Measurements from ENCODE around the gene ACKR3. TPM values are rescaled to one million over a fixed set of nuclear protein-coding genes. Genes with fewer than 3 reads are reported as not detected.

The ACKR3 gene
- polyA plus RNA-seq, 1 experiment, result 6.6 TPM

GRCh38 chr2:236593531-236593930 is 23.9 kb downstream of the ACKR3 start:
- Histone ChIP-seq H3K4me3 (ENCODE audit: low read depth, low read length) (no peak overlapping the region), H3K36me3 (ENCODE audit: control insufficient read depth, insufficient read depth, low read length) (no peaks in the 10 kb centered on the region), H3K27me3 (ENCODE audit: control insufficient read depth, insufficient read depth, low read length) (no peaks in the 10 kb centered on the region)
- DNase-seq (ENCODE audit: low read depth), result no peak
- ChIA-PET POLR2A (no interaction called here), CTCF (no interaction called here)
- TF ChIP-seq, protein P1, sequence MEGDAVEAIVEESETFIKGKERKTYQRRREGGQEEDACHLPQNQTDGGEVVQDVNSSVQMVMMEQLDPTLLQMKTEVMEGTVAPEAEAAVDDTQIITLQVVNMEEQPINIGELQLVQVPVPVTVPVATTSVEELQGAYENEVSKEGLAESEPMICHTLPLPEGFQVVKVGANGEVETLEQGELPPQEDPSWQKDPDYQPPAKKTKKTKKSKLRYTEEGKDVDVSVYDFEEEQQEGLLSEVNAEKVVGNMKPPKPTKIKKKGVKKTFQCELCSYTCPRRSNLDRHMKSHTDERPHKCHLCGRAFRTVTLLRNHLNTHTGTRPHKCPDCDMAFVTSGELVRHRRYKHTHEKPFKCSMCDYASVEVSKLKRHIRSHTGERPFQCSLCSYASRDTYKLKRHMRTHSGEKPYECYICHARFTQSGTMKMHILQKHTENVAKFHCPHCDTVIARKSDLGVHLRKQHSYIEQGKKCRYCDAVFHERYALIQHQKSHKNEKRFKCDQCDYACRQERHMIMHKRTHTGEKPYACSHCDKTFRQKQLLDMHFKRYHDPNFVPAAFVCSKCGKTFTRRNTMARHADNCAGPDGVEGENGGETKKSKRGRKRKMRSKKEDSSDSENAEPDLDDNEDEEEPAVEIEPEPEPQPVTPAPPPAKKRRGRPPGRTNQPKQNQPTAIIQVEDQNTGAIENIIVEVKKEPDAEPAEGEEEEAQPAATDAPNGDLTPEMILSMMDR (IDR thresholded peaks at IDR 0.05; ENCODE audit: insufficient read depth, low read depth, low read length), result no peak

GRCh38 chr2:236593956-236594355 is 24.3 kb downstream of the ACKR3 start:
- POLR2A ChIA-PET, result no interaction called here
- H3K4me3 ChIP-seq (ENCODE audit: low read depth, low read length), result no peak overlapping the region
- H3K36me3 ChIP-seq (ENCODE audit: control insufficient read depth, insufficient read depth, low read length), result no peaks in the 10 kb centered on the region
- no peaks in the 10 kb centered on the region for H3K27me3 ChIP-seq (ENCODE audit: control insufficient read depth, insufficient read depth, low read length)
- CTCF ChIA-PET, result no interaction called here
- DNase-seq (ENCODE audit: low read depth), result no peak
- TF ChIP-seq, protein P1 (IDR thresholded peaks at IDR 0.05; ENCODE audit: insufficient read depth, low read depth, low read length), result no peak

- CTCF ChIA-PET, result interaction anchor here (0.6 to 1.1 kb wide), 5 partner anchors 9 to 102 kb away, joined by 3 to 4 read pairs (median 3); partner anchors contain the start of gene ACKR3
- TF ChIP-seq, protein P1 (IDR thresholded peaks at IDR 0.05; ENCODE audit: insufficient read depth, low read depth, low read length), result no peak
- POLR2A ChIA-PET, result no interaction called here
Measured at GRCh38 chr2:236597629-236598028, 28.0 kb downstream of the ACKR3 start.

DNA sequence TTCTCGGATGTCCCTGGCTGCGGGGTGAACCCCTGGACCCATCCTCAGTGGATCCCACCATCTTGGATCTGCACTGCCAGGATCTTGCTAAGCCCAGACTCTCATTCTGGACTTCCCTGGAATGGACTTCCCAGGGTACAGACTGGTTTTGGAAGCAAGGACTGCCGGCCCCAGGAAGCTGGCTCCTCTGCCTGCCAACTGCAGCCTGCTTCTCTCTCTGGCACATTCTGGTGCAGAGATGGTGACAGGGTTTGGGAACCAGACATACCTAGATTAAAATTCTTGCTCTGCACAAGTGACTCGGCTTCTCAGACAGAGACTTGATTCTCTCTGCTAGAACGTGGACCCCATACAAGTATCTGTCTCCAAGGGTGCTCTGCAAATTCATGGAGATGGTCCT is 29.4 kb downstream of the ACKR3 start:
- peaks cover 1% of the 10 kb centered on the region for H3K27me3 ChIP-seq (ENCODE audit: control insufficient read depth, insufficient read depth, low read length)
- DNase-seq (ENCODE audit: low read depth), result no peak
- H3K36me3 ChIP-seq (ENCODE audit: control insufficient read depth, insufficient read depth, low read length), result no peaks in the 10 kb centered on the region
- TF ChIP-seq, protein P1 (IDR thresholded peaks at IDR 0.05; ENCODE audit: insufficient read depth, low read depth, low read length), result no peak
- H3K4me3 ChIP-seq (ENCODE audit: low read depth, low read length), result no peak overlapping the region
- ChIA-PET CTCF (no interaction called here), POLR2A (no interaction called here)

More at GRCh38 chr2:236597629-236598028, 28.0 kb downstream of the ACKR3 start:
- Histone ChIP-seq H3K27me3 (ENCODE audit: control insufficient read depth, insufficient read depth, low read length) (no peaks in the 10 kb centered on the region), H3K4me3 (ENCODE audit: low read depth, low read length) (no peak overlapping the region), H3K36me3 (ENCODE audit: control insufficient read depth, insufficient read depth, low read length) (no peaks in the 10 kb centered on the region)
- DNase-seq (ENCODE audit: low read depth), result no peak

- H3K27me3 ChIP-seq (ENCODE audit: control insufficient read depth, insufficient read depth, low read length), result peaks cover 1% of the 10 kb centered on the region
- POLR2A ChIA-PET, result no interaction called here
- no peak for DNase-seq (ENCODE audit: low read depth)
- TF ChIP-seq, protein P1 (IDR thresholded peaks at IDR 0.05; ENCODE audit: insufficient read depth, low read depth, low read length), result no peak
- H3K4me3 ChIP-seq (ENCODE audit: low read depth, low read length), result no peak overlapping the region
- CTCF ChIA-PET, result interaction anchor here (0.9 kb wide), 1 partner anchor 8 kb away, joined by 4 read pairs; no protein-coding TSS in a partner anchor
- no peaks in the 10 kb centered on the region for H3K36me3 ChIP-seq (ENCODE audit: control insufficient read depth, insufficient read depth, low read length)
Measured at GRCh38 chr2:236600158-236600557, 30.5 kb downstream of the ACKR3 start.
